Measurements from ENCODE around the gene UTP4.

The UTP4 gene

DNA sequence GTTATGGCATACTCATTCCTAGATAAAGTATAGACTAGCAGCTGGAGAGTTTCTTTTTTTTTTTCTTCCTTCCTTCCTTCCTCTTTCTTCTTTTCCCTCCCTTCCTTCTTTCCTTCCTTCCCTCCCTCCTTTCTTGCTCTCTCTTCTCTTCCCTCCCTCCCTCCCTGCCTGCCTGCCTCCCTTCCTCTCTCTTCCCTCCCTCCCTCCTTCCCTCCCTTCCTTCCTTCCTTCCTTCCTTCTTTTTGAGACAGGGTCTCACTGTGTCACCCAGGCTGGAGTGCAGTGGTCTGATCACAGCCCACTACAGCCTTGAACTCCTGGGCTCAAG, 47.5 kb downstream of the UTP4 start:
- DNase-seq = no peak

DNA sequence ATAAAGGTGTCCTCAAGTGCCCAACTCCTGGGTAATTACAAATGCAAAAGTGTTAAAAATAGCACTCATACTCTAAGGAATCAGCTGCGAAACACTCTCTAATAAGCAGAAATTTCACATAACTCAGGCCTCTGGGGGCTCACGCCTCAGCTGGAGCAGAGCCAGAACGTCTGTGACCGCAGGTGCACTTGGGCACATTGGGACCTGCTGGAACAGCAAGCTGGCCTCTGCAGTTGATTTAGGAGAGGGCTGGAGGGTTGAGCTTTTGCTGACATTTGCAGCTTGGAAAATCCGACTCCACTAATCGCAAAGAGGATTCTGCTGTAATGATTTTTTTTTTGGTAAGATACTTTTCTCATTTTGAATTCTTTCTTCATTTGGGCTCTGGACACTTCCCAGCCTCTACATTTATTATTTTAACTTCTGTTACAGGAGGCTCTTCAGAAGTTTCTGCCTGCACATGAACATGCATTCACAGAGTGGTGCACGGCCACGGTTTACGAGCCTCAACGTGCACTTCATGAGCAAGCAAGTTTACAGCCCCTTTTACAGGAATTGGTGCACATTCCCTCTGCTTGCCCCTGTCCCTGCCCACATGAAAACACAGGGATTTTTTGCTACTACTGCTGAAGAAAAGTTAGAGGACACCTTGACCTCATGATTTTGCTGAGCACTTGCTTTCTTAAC, 50.4 kb downstream of the UTP4 start:
- no peak for DNase-seq

DNA sequence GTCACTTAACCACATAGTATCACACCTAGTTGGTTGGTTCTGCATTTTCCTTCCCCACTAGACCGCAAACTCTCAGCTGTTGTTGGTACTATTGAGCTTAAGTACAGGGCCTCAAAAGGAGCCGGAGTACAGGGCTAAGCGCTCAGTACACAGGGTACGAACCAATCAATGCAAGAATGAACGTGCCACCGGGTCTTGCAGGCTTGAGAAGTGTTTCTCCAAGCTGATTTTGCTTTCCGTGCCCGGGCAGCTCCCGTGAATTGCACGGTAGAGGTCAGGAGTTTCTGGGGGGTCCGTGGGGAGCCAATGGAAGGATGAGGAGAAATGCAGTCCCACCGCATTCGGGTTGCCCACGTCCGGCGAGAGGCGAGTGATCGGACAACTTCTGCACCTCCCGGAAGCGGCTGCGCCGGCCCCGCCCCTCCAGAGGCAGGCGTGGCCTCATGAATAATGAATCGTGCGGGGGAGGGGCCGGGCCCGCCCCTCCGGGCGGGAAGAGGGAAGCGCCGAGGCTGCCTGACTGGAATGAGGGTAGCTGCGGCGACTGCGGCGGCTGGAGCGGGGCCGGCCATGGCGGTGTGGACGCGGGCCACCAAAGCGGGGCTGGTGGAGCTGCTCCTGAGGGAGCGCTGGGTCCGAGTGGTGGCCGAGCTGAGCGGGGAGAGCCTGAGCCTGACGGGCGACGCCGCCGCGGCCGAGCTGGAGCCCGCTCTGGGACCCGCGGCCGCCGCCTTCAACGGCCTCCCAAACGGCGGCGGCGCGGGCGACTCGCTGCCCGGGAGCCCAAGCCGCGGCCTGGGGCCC, 54.4 kb downstream of the UTP4 start, which contains the start of gene SNTB2:
Gene SNTB2 (plus strand): TSS at position 523 of the 804 bp plus-strand sequence. CDS start 3 bp downstream, at position 526.
- peak; percentile 75 for DNase-seq

- DNase-seq = peak; percentile 21
These were observed 55.2 kb downstream of the UTP4 start for GRCh38 chr16:69187446-69188235.

- no peak for DNase-seq
These were observed 55.7 kb downstream of the UTP4 start for GRCh38 chr16:69188236-69188549.

- no peak for DNase-seq
These were observed 56.3 kb downstream of the UTP4 start for GRCh38 chr16:69188716-69189115.

GRCh38 chr16:69190046-69190588, 57.7 kb downstream of the UTP4 start:
- DNase-seq = no peak

DNA sequence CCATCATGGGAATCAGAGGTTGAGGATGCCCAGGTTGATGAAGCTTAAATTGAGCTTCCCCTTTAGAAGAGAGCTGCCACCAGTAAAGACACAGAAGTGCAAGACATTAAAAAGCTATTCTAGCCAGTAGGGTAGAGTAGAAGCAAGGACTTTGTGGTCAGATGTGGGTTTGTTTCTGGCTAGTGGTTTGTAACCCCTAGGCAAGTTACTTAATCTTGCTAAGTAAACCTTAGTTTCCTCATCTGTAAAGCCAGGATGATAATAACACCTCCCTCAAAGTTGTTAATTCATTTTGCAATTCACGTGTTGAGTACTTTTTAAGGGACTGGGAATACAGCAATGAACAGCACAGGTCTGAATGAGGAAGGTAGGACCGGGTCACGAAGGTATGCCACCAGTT, 58.1 kb downstream of the UTP4 start:
- no peak for DNase-seq

DNA sequence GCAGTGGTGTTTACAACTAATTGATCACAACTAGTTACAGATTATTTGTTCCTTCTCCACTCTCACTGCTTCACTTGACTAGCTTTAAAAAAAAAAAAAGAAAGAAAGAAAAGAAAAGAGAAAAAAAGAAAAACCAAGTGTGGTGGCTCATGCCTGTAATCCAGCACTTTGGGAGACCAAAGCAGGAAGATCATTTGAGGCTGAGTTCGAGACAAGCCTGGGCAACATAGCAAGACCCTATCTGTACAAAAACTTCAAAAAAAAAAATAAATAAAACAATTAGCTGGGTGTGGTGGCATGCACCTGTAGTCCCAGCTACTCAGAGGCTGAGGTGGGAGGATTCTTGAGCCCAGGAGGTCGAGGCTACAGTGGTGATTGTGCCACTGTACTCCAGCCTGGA, 58.7 kb downstream of the UTP4 start:
- DNase-seq = no peak

DNA sequence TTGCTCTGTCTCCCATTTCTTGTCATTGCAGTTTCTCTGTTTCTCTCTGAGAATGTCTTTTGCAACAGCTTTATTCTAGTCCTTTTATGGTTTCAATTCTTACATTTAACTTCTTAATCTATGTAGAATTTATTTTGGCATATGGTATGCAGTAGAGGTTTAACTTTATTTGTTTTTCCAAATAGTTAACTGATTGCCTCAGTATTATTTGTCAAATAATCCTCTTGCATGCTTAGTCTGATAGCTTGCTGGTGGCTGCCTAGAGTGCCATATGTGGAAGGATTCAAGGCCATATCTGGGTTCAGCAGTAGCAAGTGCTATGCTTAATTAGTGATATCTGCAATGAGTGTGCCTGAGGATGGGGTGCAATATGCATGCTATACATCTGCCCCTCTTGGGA, 61.4 kb downstream of the UTP4 start:
- no peak for DNase-seq

DNA sequence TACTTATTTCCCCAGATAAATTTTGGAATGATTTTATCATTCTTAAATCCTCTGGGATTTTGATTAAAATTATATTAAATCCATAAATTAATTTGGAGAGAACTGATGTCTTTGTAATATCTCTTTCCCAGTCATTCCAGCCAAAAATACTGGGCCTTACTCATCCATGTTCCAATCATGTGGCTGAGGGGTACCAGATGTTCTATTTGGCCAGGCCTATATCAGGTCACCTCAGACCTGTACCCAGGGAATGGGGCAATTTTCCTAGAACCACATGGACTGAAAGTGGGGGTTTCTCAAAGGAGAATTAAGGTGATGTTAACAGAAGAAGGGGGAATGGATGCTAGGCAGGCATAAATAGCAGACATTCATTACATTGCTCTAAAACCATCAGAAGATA, 62.0 kb downstream of the UTP4 start:
- DNase-seq = no peak

DNA sequence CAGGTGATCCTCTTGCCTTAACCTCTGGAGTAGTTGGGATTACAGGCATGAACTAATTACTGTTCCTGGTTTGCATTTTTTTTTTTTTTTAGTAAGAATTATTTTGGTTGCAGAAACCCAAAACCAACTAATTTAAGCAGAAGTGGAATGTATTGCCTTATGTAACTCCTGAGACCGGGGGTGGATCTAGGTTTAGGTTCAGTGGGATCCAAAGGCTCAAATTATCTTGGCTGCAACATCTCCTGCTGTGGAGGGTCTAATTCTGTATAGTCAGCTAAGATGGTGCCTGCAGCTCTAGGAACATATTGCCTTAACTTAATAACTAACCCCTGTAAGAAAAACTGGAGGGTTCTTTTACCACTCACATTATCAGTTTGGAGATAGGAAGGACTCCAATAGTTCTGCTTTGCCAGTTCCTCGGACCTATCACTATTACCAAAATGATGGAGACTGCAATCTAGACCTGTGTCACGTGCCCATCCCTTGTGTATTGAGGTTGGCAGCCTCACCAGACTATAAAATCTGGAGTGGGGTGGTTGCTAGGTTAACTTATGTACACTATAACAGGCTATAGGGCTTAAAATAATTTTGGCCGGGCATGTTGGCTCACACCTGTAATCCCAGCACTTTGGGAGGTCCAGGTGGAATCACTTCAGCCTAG, 63.0 kb downstream of the UTP4 start:
- DNase-seq = no peak

- DNase-seq = no peak
These were observed 65.1 kb downstream of the UTP4 start for GRCh38 chr16:69197573-69197972.

DNA sequence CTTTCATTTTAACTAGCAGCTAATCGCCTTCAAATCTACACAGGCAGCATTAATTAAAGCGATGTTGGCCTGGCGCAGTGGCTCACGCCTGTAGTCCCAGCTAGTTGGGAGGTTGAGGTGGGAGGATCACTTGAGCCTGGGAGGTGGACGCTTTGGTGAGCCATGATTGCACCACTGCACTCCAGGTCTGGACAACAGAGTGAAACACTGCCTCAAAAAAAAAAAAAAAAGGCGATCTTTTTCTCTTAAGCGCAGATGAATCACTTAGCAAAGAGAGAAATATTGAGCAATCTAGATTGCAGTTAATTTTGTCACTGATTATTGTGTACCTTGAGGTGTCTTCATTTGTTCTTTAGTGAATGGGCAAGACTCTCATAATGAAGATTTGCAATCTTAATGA, 66.9 kb downstream of the UTP4 start:
- no peak for DNase-seq

- no peak for DNase-seq
These were observed 68.8 kb downstream of the UTP4 start for GRCh38 chr16:69201291-69201690.

DNA sequence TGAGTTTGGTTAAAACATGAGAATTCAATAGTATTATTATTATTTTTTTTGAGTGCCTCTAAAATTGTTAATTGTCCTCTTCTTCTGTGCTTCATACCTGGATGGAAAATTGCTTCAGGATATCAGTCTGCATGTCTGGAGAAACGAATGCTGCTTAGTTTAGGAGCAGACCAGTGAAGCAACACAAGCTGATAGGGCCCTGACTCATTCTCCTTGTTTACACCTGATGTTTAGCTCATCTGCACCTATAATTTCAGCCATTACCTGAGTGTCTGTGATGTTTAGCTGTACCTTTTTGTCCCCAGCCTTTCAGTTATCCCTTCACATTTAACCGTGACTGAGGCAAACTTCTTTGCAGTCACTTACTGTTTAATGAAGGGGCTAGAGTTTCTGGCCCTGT, 69.3 kb downstream of the UTP4 start:
- no peak for DNase-seq

- no peak for DNase-seq
These were observed 71.7 kb downstream of the UTP4 start for GRCh38 chr16:69204172-69204571.

DNA sequence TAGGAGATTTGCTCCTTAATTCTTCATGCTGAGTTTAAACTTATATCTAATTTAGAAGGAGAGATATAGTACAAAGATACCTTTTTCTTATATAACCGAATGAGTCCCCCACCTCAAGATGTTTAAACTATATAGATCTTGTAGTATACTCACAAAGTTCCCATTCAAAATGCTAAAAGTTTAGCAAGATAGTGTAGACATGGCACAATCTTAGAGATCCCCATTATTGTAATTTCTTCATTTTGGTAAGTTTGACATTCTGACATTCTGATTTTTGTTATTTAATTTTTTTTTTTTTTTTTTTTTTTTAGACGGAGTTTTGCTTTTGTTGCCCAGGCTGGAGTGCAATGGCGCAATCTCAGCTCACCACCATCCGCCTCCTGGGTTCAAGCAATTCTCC, 77.3 kb downstream of the UTP4 start:
- no peak for DNase-seq

GRCh38 chr16:69217433-69217832, 85.0 kb downstream of the UTP4 start:
- DNase-seq = no peak

Measured in activated T-cell treated with anti-CD3 and anti-CD28 coated beads for 4 hours (primary cell).